BJ (cell line): ENCODE measurements around the gene MLLT3. TPM values are rescaled to one million over a fixed set of nuclear protein-coding genes. Genes with fewer than 3 reads are reported as not detected.

ENCODE experiments used
- CTCF ChIA-PET: fragments of 350-600 bp; formaldehyde crosslinking; extraction: SDS; loops from one replicate; lab custom pipeline; 2021; ENCODE audit warnings: antibody characterized with exemption, inconsistent platforms; lab: Yijun Ruan, JAX
- POLR2A ChIA-PET: fragments of 300-600 bp; sonication (Branson Sonifier 250); formaldehyde crosslinking; extraction: SDS; loops from one replicate; lab custom pipeline; 2021; ENCODE audit warnings: antibody characterized with exemption; lab: Charles Lee
- DNase-seq: peaks from one replicate; pipeline ENCODE4 v3.0.0-alpha.2; 2011; ENCODE audit warnings: low read depth
- H3K27me3 ChIP-seq: 2 replicates; pipeline ENCODE4 v1.6.0; 2011; ENCODE audit warnings: low read length; ENCODE audit not compliant: control insufficient read depth, insufficient read depth
- H3K36me3 ChIP-seq: 2 replicates; pipeline ENCODE4 v1.5.1; 2011; ENCODE audit warnings: low read length; ENCODE audit not compliant: control insufficient read depth, insufficient read depth
- H3K4me3 ChIP-seq: 2 replicates; pipeline ENCODE4 v1.5.1; 2011; ENCODE audit warnings: low read depth, mild to moderate bottlenecking, control low read depth, low read length
- polyA plus RNA-seq: library from polyadenylated mRNA; depleted of rRNA; stranded (reverse); fragments of >200 nt; gene quantifications from 2 replicates; pipeline ENCODE4 v1.2.3, GENCODE V29; 2011
- TF ChIP-seq, protein P1 (sequence below): IDR thresholded peaks from 2 replicates; pipeline ENCODE4 v1.5.1; 2011; ENCODE audit warnings: low read depth, mild to moderate bottlenecking, control low read depth, inconsistent platforms, low read length, moderate library complexity; ENCODE audit not compliant: insufficient read depth

The MLLT3 gene
- polyA plus RNA-seq, 1 experiment = 13.8 TPM

DNA sequence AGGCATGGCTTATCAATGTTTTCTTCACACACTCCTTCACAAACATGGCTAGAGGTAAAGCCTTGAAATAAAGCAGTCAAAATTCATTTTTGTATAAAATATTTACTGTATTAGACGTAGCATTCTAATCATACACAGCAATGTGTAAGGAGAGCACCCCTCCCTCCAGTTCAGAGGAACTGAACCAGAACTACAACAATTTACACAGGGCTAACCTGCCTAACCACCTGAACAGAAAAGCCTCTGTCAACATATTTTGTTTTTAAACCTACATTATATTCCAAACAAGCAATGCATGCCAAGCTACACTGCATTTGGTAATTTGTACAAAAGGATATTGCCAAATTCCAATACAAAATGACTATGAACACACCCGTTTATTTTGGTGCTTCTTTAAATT, 41.6 kb downstream of the MLLT3 start:
- CTCF ChIA-PET = no interaction called here
- H3K4me3 ChIP-seq = no peak overlapping the region

DNA sequence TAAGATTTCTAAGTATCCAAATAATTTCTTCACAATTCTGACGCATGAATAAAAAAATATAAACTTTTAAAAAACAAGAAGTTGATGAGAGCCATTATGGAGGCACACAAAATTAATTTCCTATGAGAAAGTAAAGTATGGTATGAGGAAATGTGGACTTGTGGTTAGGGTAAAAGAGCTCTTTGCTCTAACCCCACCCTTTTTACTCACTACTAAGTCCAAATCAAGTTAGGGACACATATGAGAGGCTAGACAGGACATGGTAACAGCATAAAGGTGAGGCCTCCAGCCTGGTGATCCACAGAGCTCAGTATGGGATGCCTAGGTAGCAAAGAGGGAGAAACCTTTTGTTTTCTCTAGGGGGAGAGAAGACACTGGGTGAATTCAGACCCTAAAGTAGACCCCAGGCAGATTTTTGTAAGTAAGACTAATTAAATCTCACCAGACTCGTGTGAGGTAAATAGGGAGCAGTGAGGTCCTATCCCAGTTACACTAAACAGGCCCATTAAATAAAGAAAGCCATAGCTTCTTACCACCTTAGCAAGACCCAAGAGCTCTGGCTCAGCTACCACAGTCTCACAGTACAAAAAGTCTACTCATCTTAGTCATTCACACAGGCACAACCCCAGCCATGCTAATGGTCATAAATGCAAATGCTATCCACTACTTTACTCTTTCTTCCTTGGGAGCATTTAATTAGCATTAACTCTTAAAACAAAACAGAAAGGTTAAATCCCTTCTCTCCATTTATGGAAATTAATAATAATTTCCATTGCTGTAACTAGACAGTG, 42.6 kb downstream of the MLLT3 start:
- Histone ChIP-seq H3K27me3 (no peaks in the 10 kb centered on the region), H3K36me3 (no peaks in the 10 kb centered on the region), H3K4me3 (no peak overlapping the region)
- no peak for DNase-seq
- CTCF ChIA-PET = no interaction called here
- TF ChIP-seq, protein P1, sequence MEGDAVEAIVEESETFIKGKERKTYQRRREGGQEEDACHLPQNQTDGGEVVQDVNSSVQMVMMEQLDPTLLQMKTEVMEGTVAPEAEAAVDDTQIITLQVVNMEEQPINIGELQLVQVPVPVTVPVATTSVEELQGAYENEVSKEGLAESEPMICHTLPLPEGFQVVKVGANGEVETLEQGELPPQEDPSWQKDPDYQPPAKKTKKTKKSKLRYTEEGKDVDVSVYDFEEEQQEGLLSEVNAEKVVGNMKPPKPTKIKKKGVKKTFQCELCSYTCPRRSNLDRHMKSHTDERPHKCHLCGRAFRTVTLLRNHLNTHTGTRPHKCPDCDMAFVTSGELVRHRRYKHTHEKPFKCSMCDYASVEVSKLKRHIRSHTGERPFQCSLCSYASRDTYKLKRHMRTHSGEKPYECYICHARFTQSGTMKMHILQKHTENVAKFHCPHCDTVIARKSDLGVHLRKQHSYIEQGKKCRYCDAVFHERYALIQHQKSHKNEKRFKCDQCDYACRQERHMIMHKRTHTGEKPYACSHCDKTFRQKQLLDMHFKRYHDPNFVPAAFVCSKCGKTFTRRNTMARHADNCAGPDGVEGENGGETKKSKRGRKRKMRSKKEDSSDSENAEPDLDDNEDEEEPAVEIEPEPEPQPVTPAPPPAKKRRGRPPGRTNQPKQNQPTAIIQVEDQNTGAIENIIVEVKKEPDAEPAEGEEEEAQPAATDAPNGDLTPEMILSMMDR = no peak
- POLR2A ChIA-PET = no interaction called here

More for the DNA sequence above, 41.6 kb downstream of the MLLT3 start:
- TF ChIP-seq, protein P1 = no peak
- no peaks in the 10 kb centered on the region for H3K36me3 ChIP-seq
- H3K27me3 ChIP-seq = no peaks in the 10 kb centered on the region
- POLR2A ChIA-PET = no interaction called here
- DNase-seq = no peak

DNA sequence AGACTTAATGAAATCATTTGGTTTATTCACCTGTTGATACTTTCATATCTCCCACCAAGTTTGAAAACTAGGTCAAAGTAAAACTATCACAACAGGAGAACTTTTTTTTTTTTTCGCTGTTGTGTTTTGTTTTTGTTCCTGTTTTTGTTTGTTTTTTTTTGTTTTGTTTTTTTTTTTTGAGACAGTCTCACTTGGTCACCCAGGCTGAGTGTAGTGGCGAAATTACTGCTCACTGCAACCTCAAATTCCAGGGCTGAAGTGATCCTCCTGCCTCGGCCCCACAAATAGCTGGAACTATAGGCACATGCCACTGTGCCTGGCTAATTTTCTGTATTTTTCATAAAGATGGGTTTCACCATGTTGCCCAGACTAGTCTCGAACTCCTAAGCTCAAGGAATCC, 49.3 kb downstream of the MLLT3 start:
- POLR2A ChIA-PET = no interaction called here
- DNase-seq = no peak
- Histone ChIP-seq H3K36me3 (no peaks in the 10 kb centered on the region), H3K27me3 (no peaks in the 10 kb centered on the region), H3K4me3 (no peak overlapping the region)
- CTCF ChIA-PET = no interaction called here
- TF ChIP-seq, protein P1 = no peak

DNA sequence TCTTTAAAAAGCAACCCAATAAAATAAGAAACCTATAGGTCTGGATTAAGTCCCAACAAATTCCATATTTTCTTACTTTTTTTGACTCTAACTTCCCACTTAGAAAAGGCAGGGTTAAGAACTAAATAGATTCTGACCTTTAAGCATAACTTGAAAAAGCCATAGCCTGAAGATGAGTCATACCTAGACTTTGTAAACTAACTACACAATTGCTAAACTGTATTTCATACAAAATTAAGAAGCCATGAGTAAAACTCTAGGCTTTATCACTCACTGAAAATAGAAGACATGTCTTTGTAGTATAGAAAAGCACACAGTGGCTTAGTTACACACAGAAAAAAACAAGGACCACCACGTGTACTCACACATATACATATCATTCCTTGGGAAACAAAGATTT, 51.5 kb downstream of the MLLT3 start:
- H3K36me3 ChIP-seq = no peaks in the 10 kb centered on the region
- no peak overlapping the region for H3K4me3 ChIP-seq
- no peak for DNase-seq
- TF ChIP-seq, protein P1 = no peak
- ChIA-PET POLR2A (no interaction called here), CTCF (interaction anchor here (1.0 kb wide), 1 partner anchor 17 kb away, joined by 3 read pairs; no protein-coding TSS in a partner anchor)
- no peaks in the 10 kb centered on the region for H3K27me3 ChIP-seq

DNA sequence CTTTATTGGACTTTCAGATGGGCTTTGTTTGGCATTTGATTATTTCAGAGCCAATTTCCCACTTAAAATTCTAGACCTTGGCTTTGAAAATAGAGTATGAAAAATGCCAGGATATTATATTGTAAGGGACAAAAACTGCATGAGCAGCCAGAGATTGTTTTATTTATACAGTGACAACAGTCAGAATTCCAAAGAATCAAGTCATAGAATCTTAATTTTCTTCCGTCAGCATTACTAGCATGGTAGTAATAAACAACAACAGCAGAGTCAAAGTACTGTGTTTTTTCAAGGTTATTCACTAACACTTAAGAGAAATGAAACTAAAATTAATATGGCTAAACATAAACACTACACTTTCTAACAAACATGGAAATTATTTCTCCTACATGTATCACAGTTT, 52.2 kb downstream of the MLLT3 start:
- H3K36me3 ChIP-seq = no peaks in the 10 kb centered on the region
- CTCF ChIA-PET = interaction anchor here (1.0 kb wide), 1 partner anchor 17 kb away, joined by 3 read pairs; no protein-coding TSS in a partner anchor
- DNase-seq = no peak
- TF ChIP-seq, protein P1 = no peak
- POLR2A ChIA-PET = interaction anchor here (0.6 kb wide), 1 partner anchor 31 kb away, joined by 3 read pairs; no protein-coding TSS in a partner anchor
- no peaks in the 10 kb centered on the region for H3K27me3 ChIP-seq
- H3K4me3 ChIP-seq = no peak overlapping the region
